ENCODE measurements around the gene ENAH.

The ENAH gene

DNA sequence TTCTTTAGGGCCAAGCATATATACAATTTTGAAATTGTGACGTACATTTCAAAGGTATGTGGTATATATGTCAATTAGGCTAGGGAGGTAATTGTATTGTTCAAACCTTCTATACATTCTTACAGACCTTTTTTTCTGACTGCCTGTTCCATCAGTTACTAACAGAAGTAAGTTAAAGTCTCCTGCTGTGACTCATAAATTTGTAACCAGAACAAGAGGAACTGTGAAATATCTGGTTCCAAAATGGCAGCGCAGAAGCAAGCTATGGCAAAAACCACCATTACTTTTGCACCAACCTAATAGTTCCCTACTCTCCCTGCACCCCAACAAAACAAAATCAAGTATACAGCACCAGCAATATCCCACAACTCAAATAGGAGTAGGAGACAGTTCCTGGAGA is 93.6 kb downstream of the ENAH start:
- TF ChIP-seq, protein P1, sequence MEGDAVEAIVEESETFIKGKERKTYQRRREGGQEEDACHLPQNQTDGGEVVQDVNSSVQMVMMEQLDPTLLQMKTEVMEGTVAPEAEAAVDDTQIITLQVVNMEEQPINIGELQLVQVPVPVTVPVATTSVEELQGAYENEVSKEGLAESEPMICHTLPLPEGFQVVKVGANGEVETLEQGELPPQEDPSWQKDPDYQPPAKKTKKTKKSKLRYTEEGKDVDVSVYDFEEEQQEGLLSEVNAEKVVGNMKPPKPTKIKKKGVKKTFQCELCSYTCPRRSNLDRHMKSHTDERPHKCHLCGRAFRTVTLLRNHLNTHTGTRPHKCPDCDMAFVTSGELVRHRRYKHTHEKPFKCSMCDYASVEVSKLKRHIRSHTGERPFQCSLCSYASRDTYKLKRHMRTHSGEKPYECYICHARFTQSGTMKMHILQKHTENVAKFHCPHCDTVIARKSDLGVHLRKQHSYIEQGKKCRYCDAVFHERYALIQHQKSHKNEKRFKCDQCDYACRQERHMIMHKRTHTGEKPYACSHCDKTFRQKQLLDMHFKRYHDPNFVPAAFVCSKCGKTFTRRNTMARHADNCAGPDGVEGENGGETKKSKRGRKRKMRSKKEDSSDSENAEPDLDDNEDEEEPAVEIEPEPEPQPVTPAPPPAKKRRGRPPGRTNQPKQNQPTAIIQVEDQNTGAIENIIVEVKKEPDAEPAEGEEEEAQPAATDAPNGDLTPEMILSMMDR (conservative IDR thresholded peaks at IDR 0.05; ENCODE audit: low read depth, low read length) = no peak
- no peaks in the 10 kb centered on the region for H3K36me3 ChIP-seq (ENCODE audit: insufficient read depth)
- no peaks in the 10 kb centered on the region for H3K27me3 ChIP-seq (ENCODE audit: insufficient read depth, low read depth)
- no peak overlapping the region for H3K27ac ChIP-seq
- H3K9ac ChIP-seq = no peak overlapping the region
- H3K4me3 ChIP-seq (IDR thresholded peaks at IDR 0.05; ENCODE audit: insufficient read depth, low read depth, low read length) = no peak overlapping the region
- no peaks in the 10 kb centered on the region for H4K20me1 ChIP-seq (ENCODE audit: insufficient read depth)
- H3K4me2 ChIP-seq = no peak overlapping the region
- H3K79me2 ChIP-seq (ENCODE audit: insufficient read depth, low read depth) = no peaks in the 10 kb centered on the region
- no peaks in the 10 kb centered on the region for H3K4me1 ChIP-seq (ENCODE audit: low read depth, poor library complexity, severe bottlenecking)
- H2AFZ ChIP-seq (ENCODE audit: low read depth) = no peak overlapping the region

DNA sequence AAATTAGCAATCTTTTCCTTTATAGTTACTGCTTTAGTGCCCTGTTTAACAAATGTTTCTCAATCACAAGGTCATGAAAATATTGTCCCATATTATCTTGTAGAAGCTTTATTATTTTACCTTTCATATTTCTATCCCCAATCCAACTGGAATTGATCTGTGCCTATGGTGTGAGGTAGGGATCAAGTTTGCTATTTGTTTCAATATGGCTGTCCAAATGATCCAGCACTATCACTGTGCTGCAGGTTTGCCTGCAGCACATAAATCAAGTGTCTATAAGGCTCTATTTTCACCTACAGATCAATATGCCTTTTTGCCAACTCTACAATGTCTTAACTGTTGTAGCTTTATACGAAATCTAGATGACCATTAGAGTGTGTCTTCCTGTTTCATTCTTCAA is 96.2 kb downstream of the ENAH start:
- no peak overlapping the region for H3K27ac ChIP-seq
- H3K4me1 ChIP-seq (ENCODE audit: low read depth, poor library complexity, severe bottlenecking) = no peaks in the 10 kb centered on the region
- no peak overlapping the region for H3K4me2 ChIP-seq
- no peak overlapping the region for H3K4me3 ChIP-seq (IDR thresholded peaks at IDR 0.05; ENCODE audit: insufficient read depth, low read depth, low read length)
- H3K36me3 ChIP-seq (ENCODE audit: insufficient read depth) = no peaks in the 10 kb centered on the region
- no peak overlapping the region for H2AFZ ChIP-seq (ENCODE audit: low read depth)
- H3K9ac ChIP-seq = no peak overlapping the region
- TF ChIP-seq, protein P1 (conservative IDR thresholded peaks at IDR 0.05; ENCODE audit: low read depth, low read length) = no peak
- no peaks in the 10 kb centered on the region for H3K79me2 ChIP-seq (ENCODE audit: insufficient read depth, low read depth)
- H4K20me1 ChIP-seq (ENCODE audit: insufficient read depth) = no peaks in the 10 kb centered on the region
- H3K27me3 ChIP-seq (ENCODE audit: insufficient read depth, low read depth) = no peaks in the 10 kb centered on the region

DNA sequence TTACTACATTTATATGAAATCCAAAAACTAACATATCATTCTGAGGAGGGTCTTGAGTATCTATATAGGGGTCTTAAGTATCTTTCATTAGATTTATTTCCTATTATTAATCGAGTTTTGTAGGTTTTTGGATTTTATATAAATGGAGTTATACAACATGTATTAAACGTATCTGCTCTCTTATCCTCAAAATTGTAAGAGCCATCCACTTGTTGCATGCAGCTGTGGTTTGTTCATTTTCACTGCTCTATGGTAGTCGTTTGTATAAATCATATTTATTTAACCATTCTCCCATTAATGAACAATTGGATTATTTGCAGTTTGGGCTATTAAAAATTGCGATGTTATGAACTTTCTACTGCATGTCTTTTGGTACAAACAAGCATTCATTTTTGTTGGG is 97.1 kb downstream of the ENAH start:
- H3K79me2 ChIP-seq (ENCODE audit: insufficient read depth, low read depth) = no peaks in the 10 kb centered on the region
- H3K4me2 ChIP-seq = no peak overlapping the region
- TF ChIP-seq, protein P1 (conservative IDR thresholded peaks at IDR 0.05; ENCODE audit: low read depth, low read length) = no peak
- H4K20me1 ChIP-seq (ENCODE audit: insufficient read depth) = no peaks in the 10 kb centered on the region
- no peak overlapping the region for H2AFZ ChIP-seq (ENCODE audit: low read depth)
- no peak overlapping the region for H3K9ac ChIP-seq
- H3K36me3 ChIP-seq (ENCODE audit: insufficient read depth) = no peaks in the 10 kb centered on the region
- no peaks in the 10 kb centered on the region for H3K4me1 ChIP-seq (ENCODE audit: low read depth, poor library complexity, severe bottlenecking)
- no peak overlapping the region for H3K4me3 ChIP-seq (IDR thresholded peaks at IDR 0.05; ENCODE audit: insufficient read depth, low read depth, low read length)
- no peak overlapping the region for H3K27ac ChIP-seq
- H3K27me3 ChIP-seq (ENCODE audit: insufficient read depth, low read depth) = no peaks in the 10 kb centered on the region

DNA sequence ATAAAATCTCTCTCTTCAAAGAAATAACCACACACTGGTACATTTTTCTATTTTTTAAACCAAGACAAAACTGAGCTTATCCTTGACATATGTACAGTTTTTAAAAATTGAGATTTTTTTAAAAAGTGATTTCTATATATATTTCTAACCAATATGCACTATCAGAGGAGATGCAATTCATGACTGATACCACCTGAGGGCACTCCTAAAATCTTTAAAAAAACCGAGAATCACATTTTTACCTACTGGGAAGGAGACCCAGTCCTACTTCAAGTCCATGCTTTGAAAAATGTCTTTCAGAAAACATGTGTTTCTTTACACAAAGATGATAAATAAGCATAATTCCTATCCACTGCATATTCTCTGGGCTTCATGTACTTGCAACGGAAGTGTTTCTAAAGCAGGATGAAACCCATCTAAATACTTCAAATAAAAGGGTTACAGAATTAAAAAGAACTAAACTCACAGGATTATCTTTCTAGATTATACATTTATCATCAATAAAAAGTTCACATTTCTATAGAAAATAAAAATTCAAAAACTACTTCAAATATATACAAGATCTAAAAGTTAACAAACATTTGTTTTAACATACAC is 98.6 kb downstream of the ENAH start:
- no peak overlapping the region for H3K4me2 ChIP-seq
- no peaks in the 10 kb centered on the region for H3K36me3 ChIP-seq (ENCODE audit: insufficient read depth)

More for the DNA sequence above, 98.6 kb downstream of the ENAH start:
- Histone ChIP-seq H3K27me3 (ENCODE audit: insufficient read depth, low read depth) (no peaks in the 10 kb centered on the region), H3K9ac (no peak overlapping the region), H4K20me1 (ENCODE audit: insufficient read depth) (no peaks in the 10 kb centered on the region), H2AFZ (ENCODE audit: low read depth) (no peak overlapping the region), H3K4me1 (ENCODE audit: low read depth, poor library complexity, severe bottlenecking) (no peaks in the 10 kb centered on the region), H3K4me3 (IDR thresholded peaks at IDR 0.05; ENCODE audit: insufficient read depth, low read depth, low read length) (no peak overlapping the region), H3K27ac (no peak overlapping the region), H3K79me2 (ENCODE audit: insufficient read depth, low read depth) (no peaks in the 10 kb centered on the region)
- TF ChIP-seq, protein P1 (conservative IDR thresholded peaks at IDR 0.05; ENCODE audit: low read depth, low read length) = peak; percentile 71

All from KMS-11 (cell line).